Osteocyte (in vitro differentiated cells): ENCODE results near the gene CSMD2. TPM values are rescaled to one million over a fixed set of nuclear protein-coding genes. Genes with fewer than 3 reads are reported as not detected.

Experiments
- DNase-seq: peaks from one replicate; pipeline ENCODE4 v3.0.0; 2021; ENCODE audit warnings: mixed read lengths; ENCODE audit not compliant: unreplicated experiment; ENCODE audit errors: extremely low spot score
- H3K27ac Mint-ChIP-seq: one replicate; pipeline ENCODE4 v1.8.0; 2021; ENCODE audit warnings: mild to moderate bottlenecking, mixed read lengths; ENCODE audit not compliant: unreplicated experiment
- H3K27me3 Mint-ChIP-seq: one replicate; pipeline ENCODE4 v1.8.0; 2021; ENCODE audit warnings: mixed read lengths; ENCODE audit not compliant: unreplicated experiment
- H3K36me3 Mint-ChIP-seq: one replicate; pipeline ENCODE4 v1.8.0; 2021; ENCODE audit warnings: mixed read lengths; ENCODE audit not compliant: unreplicated experiment
- H3K4me1 Mint-ChIP-seq: one replicate; pipeline ENCODE4 v1.8.0; 2021; ENCODE audit warnings: mixed read lengths; ENCODE audit not compliant: unreplicated experiment
- H3K4me3 Mint-ChIP-seq: one replicate; pipeline ENCODE4 v1.8.0; 2021; ENCODE audit warnings: mild to moderate bottlenecking, moderate library complexity, mixed read lengths; ENCODE audit not compliant: unreplicated experiment
- H3K9me3 Mint-ChIP-seq: one replicate; pipeline ENCODE4 v1.8.0; 2021; ENCODE audit warnings: mixed read lengths; ENCODE audit not compliant: unreplicated experiment
- CTCF ChIP-seq: fragments of 200-600 bp; sonication (generic); IDR thresholded peaks from 2 replicates; pipeline ENCODE4 v1.5.0; 2021; ENCODE audit warnings: antibody characterized with exemption, mild to moderate bottlenecking, moderate library complexity
- total RNA-seq: library from RNA; stranded (reverse); gene quantifications from 2 replicates; pipeline ENCODE4 v1.2.1, GENCODE V29; 2021

CSMD2 gene
- total RNA-seq, 1 donor from 2014 or later = not detected

- H3K4me1 Mint-ChIP-seq = no peaks in the 10 kb centered on the region
- no peak overlapping the region for H3K27ac Mint-ChIP-seq
- H3K36me3 Mint-ChIP-seq = no peaks in the 10 kb centered on the region
- H3K4me3 Mint-ChIP-seq = no peak overlapping the region
- no peak for DNase-seq
- peaks cover 37% of the 10 kb centered on the region for H3K9me3 Mint-ChIP-seq
- TF ChIP-seq CTCF = no peak
- no peaks in the 10 kb centered on the region for H3K27me3 Mint-ChIP-seq
These were observed 246.7 kb downstream of the CSMD2 start for GRCh38 chr1:33918368-33918767.

GRCh38 chr1:33916786-33917185 lies 248.2 kb downstream of the CSMD2 start:
- TF ChIP-seq CTCF = no peak
- no peaks in the 10 kb centered on the region for H3K27me3 Mint-ChIP-seq
- H3K4me3 Mint-ChIP-seq = no peak overlapping the region
- no peak for DNase-seq
- H3K4me1 Mint-ChIP-seq = no peaks in the 10 kb centered on the region
- no peak overlapping the region for H3K27ac Mint-ChIP-seq
- peaks cover 26% of the 10 kb centered on the region for H3K9me3 Mint-ChIP-seq
- H3K36me3 Mint-ChIP-seq = no peaks in the 10 kb centered on the region

- Mint-ChIP-seq H3K27ac (no peak overlapping the region), H3K4me1 (no peaks in the 10 kb centered on the region), H3K9me3 (peaks cover 13% of the 10 kb centered on the region), H3K4me3 (no peak overlapping the region), H3K27me3 (no peaks in the 10 kb centered on the region), H3K36me3 (no peaks in the 10 kb centered on the region)
- TF ChIP-seq CTCF = no peak
- no peak for DNase-seq
These were observed 250.5 kb downstream of the CSMD2 start for GRCh38 chr1:33914531-33914930.

DNA sequence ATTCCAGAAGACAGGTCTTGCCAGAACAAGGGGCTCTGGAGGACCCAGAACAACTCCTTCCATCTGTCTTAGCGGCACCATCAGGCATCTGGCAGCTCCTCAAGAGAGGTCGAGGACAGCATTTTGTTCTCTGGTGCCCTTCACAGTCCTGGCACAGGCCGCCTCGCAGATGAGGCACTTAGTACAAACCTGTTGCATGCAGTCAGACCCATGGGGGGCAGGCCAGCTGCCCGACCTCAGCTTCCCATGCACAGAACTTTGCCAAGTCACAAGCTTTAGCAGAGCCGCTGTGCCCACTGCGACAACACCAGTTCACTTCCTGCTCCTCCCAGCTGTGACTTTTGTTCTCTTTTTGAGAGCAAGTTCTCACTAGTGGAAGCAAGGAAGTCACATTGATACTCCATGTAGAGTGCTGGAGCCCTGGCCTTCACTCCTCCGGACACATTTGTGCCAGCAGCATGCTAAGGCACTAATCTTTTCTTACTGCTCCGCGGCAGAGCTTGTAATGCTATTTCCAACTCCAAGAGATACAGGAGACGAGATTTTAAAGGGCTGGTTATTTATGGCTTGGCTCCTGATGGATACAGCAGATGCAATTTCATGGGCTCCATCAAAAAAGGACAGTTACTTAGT lies 256.6 kb downstream of the CSMD2 start:
- DNase-seq = no peak
- no peaks in the 10 kb centered on the region for H3K4me1 Mint-ChIP-seq
- no peak overlapping the region for H3K27ac Mint-ChIP-seq
- H3K9me3 Mint-ChIP-seq = peaks cover 9% of the 10 kb centered on the region
- TF ChIP-seq CTCF = no peak
- H3K27me3 Mint-ChIP-seq = no peaks in the 10 kb centered on the region
- no peaks in the 10 kb centered on the region for H3K36me3 Mint-ChIP-seq
- no peak overlapping the region for H3K4me3 Mint-ChIP-seq

DNA sequence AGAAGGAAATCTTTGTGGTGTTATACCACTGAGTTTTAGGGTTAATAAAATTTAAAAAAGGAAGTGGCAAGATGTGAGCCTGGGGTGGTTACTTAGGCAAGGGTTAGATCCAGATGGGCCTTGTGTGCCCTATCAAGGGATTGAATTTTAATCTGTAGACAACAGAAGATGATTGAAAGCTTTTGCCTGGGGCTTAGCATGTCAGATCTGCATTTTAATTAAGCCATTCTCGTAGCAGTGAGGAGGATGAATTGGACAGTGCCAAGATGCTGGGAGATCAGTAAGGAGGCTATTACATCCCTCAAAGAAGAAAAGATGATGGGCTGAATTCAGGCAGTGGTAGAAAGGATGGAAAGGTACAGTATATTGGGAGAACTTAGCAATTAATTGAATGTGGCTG lies 258.9 kb downstream of the CSMD2 start:
- peak; percentile 10 for DNase-seq
- Mint-ChIP-seq H3K36me3 (no peaks in the 10 kb centered on the region), H3K4me3 (no peak overlapping the region), H3K4me1 (no peaks in the 10 kb centered on the region), H3K9me3 (peaks cover 9% of the 10 kb centered on the region), H3K27me3 (no peaks in the 10 kb centered on the region), H3K27ac (no peak overlapping the region)
- no peak for TF ChIP-seq CTCF
